A673 (cell line): ENCODE data around the gene UBR4. TPM values are rescaled to one million over a fixed set of nuclear protein-coding genes. Genes with fewer than 3 reads are reported as not detected.

Experiments
- BruUV-seq: library from RNA; stranded (reverse); fragments of 400-500 nt; replicated peaks from 2 replicates; lab custom pipeline; 2021; lab: Mats Ljungman, UMichigan
- CTCF ChIA-PET: fragments of 300-600 bp; sonication (Branson Sonifier 250); formaldehyde crosslinking; loops from one replicate; lab custom pipeline; 2022; ENCODE audit warnings: antibody characterized with exemption; lab: Charles Lee
- POLR2A ChIA-PET: fragments of 300-600 bp; sonication (Branson Sonifier 250); formaldehyde crosslinking; loops from one replicate; lab custom pipeline; 2022; ENCODE audit warnings: antibody characterized with exemption; ENCODE audit not compliant: low non-redundant PET; lab: Charles Lee
- DNase-seq: peaks from one replicate; pipeline ENCODE4 v3.0.0-alpha.2; 2015; ENCODE audit warnings: low spot score
- H3K27ac ChIP-seq: fragments of 200-600 bp; sonication (generic); 2 replicates; pipeline ENCODE4 v1.5.1; 2016; ENCODE audit warnings: mixed run types, low read depth, mild to moderate bottlenecking, mixed read lengths, antibody characterized with exemption, low read length; ENCODE audit not compliant: poor library complexity, severe bottlenecking
- H3K27me3 ChIP-seq: fragments of 200-600 bp; sonication (generic); replicated peaks from 2 replicates; pipeline ENCODE4 v1.6.1; 2017; ENCODE audit warnings: mixed run types, low read depth, mild to moderate bottlenecking, mixed read lengths, antibody characterized with exemption, low read length; ENCODE audit not compliant: insufficient read depth, poor library complexity
- H3K36me3 ChIP-seq: fragments of 200-600 bp; sonication (generic); 2 replicates; pipeline ENCODE4 v1.6.1; 2016; ENCODE audit warnings: mixed run types, mild to moderate bottlenecking, mixed read lengths, antibody characterized with exemption, low read length; ENCODE audit not compliant: insufficient read depth, poor library complexity, severe bottlenecking
- H3K4me1 ChIP-seq: fragments of 200-600 bp; sonication (generic); 2 replicates; pipeline ENCODE4 v1.6.1; 2017; ENCODE audit warnings: mixed run types, mild to moderate bottlenecking, mixed read lengths, antibody characterized with exemption, low read length; ENCODE audit not compliant: insufficient read depth, poor library complexity, severe bottlenecking
- H3K4me3 ChIP-seq: fragments of 200-600 bp; sonication (generic); 2 replicates; pipeline ENCODE4 v1.5.1; 2016; ENCODE audit warnings: low read depth, mixed run types, mild to moderate bottlenecking, mixed read lengths, low read length; ENCODE audit not compliant: poor library complexity, severe bottlenecking
- H3K9me3 ChIP-seq: fragments of 200-600 bp; sonication (generic); 2 replicates; pipeline ENCODE4 v1.6.1; 2016; ENCODE audit warnings: mixed run types, low read depth, mild to moderate bottlenecking, mixed read lengths, antibody characterized with exemption, low read length; ENCODE audit not compliant: poor library complexity, severe bottlenecking
- CTCF ChIP-seq: fragments of 300-800, 200-600 bp; sonication (generic); conservative IDR thresholded peaks from 2 replicates; pipeline ENCODE4 v1.5.1; 2017; ENCODE audit warnings: low read depth, mild to moderate bottlenecking, antibody characterized with exemption, low read length, moderate library complexity, mixed read lengths
- EZH2 ChIP-seq: fragments of 200-600 bp; sonication (generic); IDR thresholded peaks from 2 replicates; pipeline ENCODE4 v1.6.1; 2017; ENCODE audit warnings: borderline replicate concordance, low read depth, mild to moderate bottlenecking, mixed read lengths, antibody characterized with exemption, low read length; ENCODE audit not compliant: poor library complexity, severe bottlenecking
- intact Hi-C: fragments of 100-400 bp; cut with micrococcal nuclease; formaldehyde crosslinking; loops from one replicate; pipeline ENCODE4 v1.10.0; 2022; ENCODE audit not compliant: unreplicated experiment
- total RNA-seq: library from RNA; stranded (reverse); gene quantifications from 2 replicates; pipeline ENCODE4 v1.2.3, GENCODE V29; 2021

UBR4 gene
- total RNA-seq, 1 experiment from 2014 or later: 214 TPM

GRCh38 chr1:19190468-19190867, 19.6 kb downstream of the UBR4 start:
- Histone ChIP-seq H3K4me1 (no peaks in the 10 kb centered on the region), H3K4me3 (no peak overlapping the region), H3K27ac (no peak overlapping the region), H3K9me3 (no peaks in the 10 kb centered on the region), H3K36me3 (peaks cover 84% of the 10 kb centered on the region), H3K27me3 (no peaks in the 10 kb centered on the region)
- CTCF ChIA-PET: interaction anchor here (0.6 kb wide), 1 partner anchor 9 kb away, joined by 3 read pairs; no protein-coding TSS in a partner anchor
- POLR2A ChIA-PET: no interaction called here
- intact Hi-C loops: no loop called here
- no TSS peak for BruUV-seq
- no peak for TF ChIP-seq CTCF
- no peak for TF ChIP-seq EZH2
- DNase-seq: no peak

- TF ChIP-seq CTCF: no peak
- TF ChIP-seq EZH2: no peak
- POLR2A ChIA-PET: no interaction called here
- no peak overlapping the region for H3K4me3 ChIP-seq
- H3K9me3 ChIP-seq: no peaks in the 10 kb centered on the region
- H3K4me1 ChIP-seq: no peaks in the 10 kb centered on the region
- peaks cover 91% of the 10 kb centered on the region for H3K36me3 ChIP-seq
- DNase-seq: no peak
- H3K27me3 ChIP-seq: no peaks in the 10 kb centered on the region
- no TSS peak for BruUV-seq
- CTCF ChIA-PET: no interaction called here
- intact Hi-C loops: no loop called here
- H3K27ac ChIP-seq: no peak overlapping the region
These were observed 20.8 kb downstream of the UBR4 start for GRCh38 chr1:19189270-19189669.

GRCh38 chr1:19187852-19188251, 22.2 kb downstream of the UBR4 start:
- Histone ChIP-seq H3K4me3 (no peak overlapping the region), H3K9me3 (no peaks in the 10 kb centered on the region), H3K36me3 (peaks cover 91% of the 10 kb centered on the region), H3K27ac (no peak overlapping the region), H3K4me1 (no peaks in the 10 kb centered on the region), H3K27me3 (no peaks in the 10 kb centered on the region)
- intact Hi-C loops: no loop called here
- BruUV-seq: no TSS peak
- no peak for DNase-seq
- CTCF ChIA-PET: no interaction called here
- TF ChIP-seq EZH2 (no peak), CTCF (no peak)
- POLR2A ChIA-PET: no interaction called here
